GM10847 (cell line): ENCODE data around the gene KCND2.

Experiments used
- POLR2A ChIP-seq: IDR thresholded peaks from 2 replicates; pipeline ENCODE4 v1.6.1; 2011; ENCODE audit not compliant: insufficient read length; ENCODE audit errors: extremely low read depth

KCND2 gene

GRCh38 chr7:120582916-120583315 is 309.9 kb downstream of the KCND2 start:
- TF ChIP-seq POLR2A: no peak

- no peak for TF ChIP-seq POLR2A
Observed at GRCh38 chr7:120583899-120584586, 311.1 kb downstream of the KCND2 start.

GRCh38 chr7:120586571-120586970 is 313.6 kb downstream of the KCND2 start:
- TF ChIP-seq POLR2A: no peak

GRCh38 chr7:120587243-120587642 is 314.3 kb downstream of the KCND2 start:
- TF ChIP-seq POLR2A: no peak

- TF ChIP-seq POLR2A: no peak
Observed at GRCh38 chr7:120588416-120588815, 315.4 kb downstream of the KCND2 start.

GRCh38 chr7:120588862-120589261 is 315.9 kb downstream of the KCND2 start:
- TF ChIP-seq POLR2A: no peak

GRCh38 chr7:120600607-120601006 is 327.6 kb downstream of the KCND2 start:
- no peak for TF ChIP-seq POLR2A

GRCh38 chr7:120603366-120603765 is 330.4 kb downstream of the KCND2 start:
- no peak for TF ChIP-seq POLR2A

- TF ChIP-seq POLR2A: no peak
Observed at GRCh38 chr7:120609136-120609753, 336.3 kb downstream of the KCND2 start.

- no peak for TF ChIP-seq POLR2A
Observed at GRCh38 chr7:120611975-120612374, 339.0 kb downstream of the KCND2 start.

- no peak for TF ChIP-seq POLR2A
Observed at GRCh38 chr7:120615703-120616102, 342.7 kb downstream of the KCND2 start.

GRCh38 chr7:120617275-120617674 is 344.3 kb downstream of the KCND2 start:
- no peak for TF ChIP-seq POLR2A

GRCh38 chr7:120628251-120628650 is 355.3 kb downstream of the KCND2 start:
- no peak for TF ChIP-seq POLR2A

- TF ChIP-seq POLR2A: no peak
Observed at GRCh38 chr7:120639884-120640283, 366.9 kb downstream of the KCND2 start.

- no peak for TF ChIP-seq POLR2A
Observed at GRCh38 chr7:120645966-120646365, 373.0 kb downstream of the KCND2 start.

GRCh38 chr7:120654241-120654640 is 381.3 kb downstream of the KCND2 start:
- no peak for TF ChIP-seq POLR2A

- no peak for TF ChIP-seq POLR2A
Observed at GRCh38 chr7:120658516-120658915, 385.5 kb downstream of the KCND2 start.

- no peak for TF ChIP-seq POLR2A
Observed at GRCh38 chr7:120662291-120662690, 389.3 kb downstream of the KCND2 start.

- TF ChIP-seq POLR2A: no peak
Observed at GRCh38 chr7:120665068-120665467, 392.1 kb downstream of the KCND2 start.
